NCI-H2196 treated with DMSO at 0.1 percent for 48 hours (cell line): ENCODE measurements around the gene TAPBPL.

ENCODE experiments used
- DNase-seq: peaks from one replicate; lab custom pipeline; 2025; ENCODE audit not compliant: unreplicated experiment; lab: John Stamatoyannopoulos, UW

TAPBPL gene

GRCh38 chr12:6435961-6436715 lies 15.7 kb upstream of the TAPBPL start:
- DNase-seq, result no peak

DNA sequence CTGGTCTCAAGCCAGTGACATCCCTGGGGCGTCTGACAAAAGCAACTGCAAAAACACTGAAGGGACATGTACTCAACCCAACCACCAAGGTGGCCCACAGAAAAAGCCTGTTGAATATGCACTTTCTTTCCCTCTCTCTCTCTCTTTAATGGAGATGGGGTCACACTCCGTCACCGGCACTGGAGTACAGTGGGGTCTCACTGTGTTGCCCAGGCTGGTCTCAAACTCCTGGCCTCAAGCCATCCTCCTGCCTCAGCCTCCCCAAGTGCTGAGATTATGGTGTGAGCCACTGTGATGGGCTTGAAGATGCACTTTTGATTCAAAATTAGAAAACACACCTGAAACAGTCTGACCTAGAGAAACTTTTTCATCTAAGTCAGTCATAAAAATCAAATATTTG lies 14.3 kb upstream of the TAPBPL start:
- DNase-seq, result no peak

DNA sequence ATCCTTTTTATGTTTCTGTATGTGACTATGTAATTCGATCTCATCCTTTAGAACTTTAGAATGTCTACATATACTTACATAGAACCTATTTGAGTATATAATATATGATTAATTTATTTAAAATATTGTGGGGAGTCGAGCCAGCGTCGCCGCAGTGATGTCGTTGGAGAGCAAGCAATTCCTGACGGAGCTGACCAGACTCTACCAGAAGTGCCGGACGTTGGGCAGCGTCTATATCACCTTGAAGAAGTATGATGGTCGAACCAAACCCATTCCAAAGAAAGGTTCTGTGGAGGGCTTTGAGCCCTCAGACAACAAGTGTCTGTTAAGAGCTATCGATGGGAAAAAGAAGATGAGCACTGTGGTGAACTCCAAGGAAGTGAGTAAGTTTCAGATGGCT lies 13.5 kb upstream of the TAPBPL start:
- no peak for DNase-seq

- DNase-seq, result no peak
Observed at GRCh38 chr12:6440391-6440790, 11.5 kb upstream of the TAPBPL start.

- DNase-seq, result no peak
Observed at GRCh38 chr12:6442836-6443235, 9.0 kb upstream of the TAPBPL start.

GRCh38 chr12:6443361-6443983 lies 8.4 kb upstream of the TAPBPL start:
- DNase-seq, result no peak

GRCh38 chr12:6444031-6444430 lies 7.8 kb upstream of the TAPBPL start:
- no peak for DNase-seq

DNA sequence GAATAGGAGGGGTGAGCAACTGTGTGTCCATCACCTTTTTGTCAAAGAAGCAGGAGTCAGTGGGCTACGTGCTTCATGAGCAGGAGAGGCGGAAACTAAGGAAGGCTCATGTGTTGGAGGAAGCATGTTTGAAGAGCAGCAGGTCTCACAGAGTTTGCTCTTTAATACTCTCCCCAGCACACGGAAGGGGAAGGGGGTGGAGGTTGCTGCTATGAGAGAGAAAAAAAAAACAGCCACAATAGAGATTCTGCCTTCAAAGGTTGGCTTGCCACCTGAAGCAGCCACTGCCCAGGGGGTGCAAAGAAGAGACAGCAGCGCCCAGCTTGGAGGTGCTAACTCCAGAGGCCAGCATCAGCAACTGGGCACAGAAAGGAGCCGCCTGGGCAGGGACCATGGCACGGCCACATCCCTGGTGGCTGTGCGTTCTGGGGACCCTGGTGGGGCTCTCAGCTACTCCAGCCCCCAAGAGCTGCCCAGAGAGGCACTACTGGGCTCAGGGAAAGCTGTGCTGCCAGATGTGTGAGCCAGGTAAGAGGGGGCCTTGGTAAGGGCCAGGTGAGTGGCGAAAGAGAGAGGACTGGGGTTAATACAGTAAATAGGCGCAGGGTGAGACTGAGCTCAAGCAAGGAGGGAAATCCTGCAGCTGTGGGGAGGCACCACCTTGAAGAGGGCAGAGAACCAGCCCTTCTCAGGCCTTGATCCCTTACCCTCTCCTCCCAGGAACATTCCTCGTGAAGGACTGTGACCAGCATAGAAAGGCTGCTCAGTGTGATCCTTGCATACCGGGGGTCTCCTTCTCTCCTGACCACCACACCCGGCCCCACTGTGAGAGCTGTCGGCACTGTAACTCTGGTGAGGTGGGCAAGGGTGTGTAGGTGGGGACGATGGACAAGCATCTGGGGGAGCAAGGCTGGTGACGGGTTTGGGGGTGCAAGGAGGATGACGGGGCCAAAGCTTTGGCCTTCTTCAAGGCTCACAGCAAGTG lies 6.8 kb upstream of the TAPBPL start, which contains the start of gene CD27:
CD27 (plus strand) TSS at position 252 of the 985 bp plus-strand sequence; CDS start at position 393, 141 bp downstream.
- no peak for DNase-seq

- no peak for DNase-seq
Observed at GRCh38 chr12:6450091-6450868, 1.6 kb upstream of the TAPBPL start.

DNA sequence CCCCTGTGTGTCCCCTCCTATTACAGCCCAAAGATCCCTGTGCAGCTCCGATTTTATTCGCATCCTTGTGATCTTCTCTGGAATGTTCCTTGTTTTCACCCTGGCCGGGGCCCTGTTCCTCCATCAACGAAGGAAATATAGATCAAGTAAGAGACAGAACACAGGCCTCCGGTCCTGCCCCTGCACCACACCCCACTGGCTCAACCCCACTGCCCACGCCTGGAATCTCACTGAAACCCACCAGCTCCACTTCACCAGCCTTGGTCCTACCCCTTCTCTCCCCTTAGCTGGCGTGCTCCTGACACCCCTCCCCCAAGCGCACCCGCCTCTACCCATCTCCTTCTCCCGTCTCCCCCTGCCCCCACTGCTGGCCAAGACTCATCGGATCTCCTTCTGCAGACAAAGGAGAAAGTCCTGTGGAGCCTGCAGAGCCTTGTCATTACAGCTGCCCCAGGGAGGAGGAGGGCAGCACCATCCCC lies 934 bp upstream of the TAPBPL start:
- DNase-seq, result no peak

GRCh38 chr12:6452245-6452943 lies 552 bp downstream of the TAPBPL start:
- no peak for DNase-seq

GRCh38 chr12:6452944-6453630 lies 1.2 kb downstream of the TAPBPL start:
- no peak for DNase-seq

GRCh38 chr12:6457220-6457945 lies 5.5 kb downstream of the TAPBPL start:
- no peak for DNase-seq

- no peak for DNase-seq
Observed at GRCh38 chr12:6458281-6459003, 6.6 kb downstream of the TAPBPL start.

DNA sequence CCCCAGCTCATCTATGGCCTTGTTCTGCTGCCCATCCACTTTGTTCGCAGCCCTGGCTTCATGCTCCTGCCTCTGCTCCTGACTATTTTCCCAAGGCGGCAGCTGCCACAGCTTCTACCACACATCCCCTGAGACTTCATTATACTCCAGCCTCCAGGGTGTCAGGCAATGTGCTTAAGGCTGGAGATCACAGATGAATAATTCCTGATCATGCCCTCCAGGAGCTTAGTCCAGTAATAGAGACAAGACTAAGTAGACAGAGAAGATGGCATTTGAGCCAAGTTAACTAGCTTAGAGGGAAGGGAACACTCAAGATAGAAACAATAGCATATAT lies 7.1 kb downstream of the TAPBPL start:
- DNase-seq, result no peak

DNA sequence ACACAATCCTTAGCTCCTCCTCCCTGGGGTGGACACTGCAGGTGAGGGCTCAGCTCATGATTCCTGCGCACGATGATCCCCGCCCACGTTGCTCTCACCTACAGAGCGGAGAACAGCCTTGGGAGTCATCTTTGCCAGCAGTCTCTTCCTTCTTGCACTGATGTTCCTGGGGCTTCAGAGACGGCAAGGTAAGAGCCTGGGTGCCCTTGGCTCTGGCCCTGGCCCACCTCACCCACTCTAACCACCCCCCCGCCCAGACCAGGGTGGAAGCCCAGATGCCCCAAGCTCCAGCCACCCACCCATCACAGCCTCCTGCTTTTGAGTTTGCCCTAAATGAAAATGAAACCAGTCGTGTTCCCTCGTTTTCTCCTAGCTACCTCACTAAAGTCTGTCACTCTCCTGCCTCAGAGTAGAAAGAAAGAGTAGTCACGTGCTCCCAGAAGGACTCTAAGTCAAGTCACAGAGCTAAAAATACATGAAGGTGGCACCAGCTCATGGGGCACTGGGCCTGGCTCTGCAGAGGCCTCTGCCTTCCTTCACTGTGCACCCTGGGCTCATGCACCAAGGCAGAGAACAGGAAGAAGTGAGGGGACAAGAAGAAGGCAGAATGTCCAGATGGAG lies 9.0 kb downstream of the TAPBPL start:
- DNase-seq, result no peak

DNA sequence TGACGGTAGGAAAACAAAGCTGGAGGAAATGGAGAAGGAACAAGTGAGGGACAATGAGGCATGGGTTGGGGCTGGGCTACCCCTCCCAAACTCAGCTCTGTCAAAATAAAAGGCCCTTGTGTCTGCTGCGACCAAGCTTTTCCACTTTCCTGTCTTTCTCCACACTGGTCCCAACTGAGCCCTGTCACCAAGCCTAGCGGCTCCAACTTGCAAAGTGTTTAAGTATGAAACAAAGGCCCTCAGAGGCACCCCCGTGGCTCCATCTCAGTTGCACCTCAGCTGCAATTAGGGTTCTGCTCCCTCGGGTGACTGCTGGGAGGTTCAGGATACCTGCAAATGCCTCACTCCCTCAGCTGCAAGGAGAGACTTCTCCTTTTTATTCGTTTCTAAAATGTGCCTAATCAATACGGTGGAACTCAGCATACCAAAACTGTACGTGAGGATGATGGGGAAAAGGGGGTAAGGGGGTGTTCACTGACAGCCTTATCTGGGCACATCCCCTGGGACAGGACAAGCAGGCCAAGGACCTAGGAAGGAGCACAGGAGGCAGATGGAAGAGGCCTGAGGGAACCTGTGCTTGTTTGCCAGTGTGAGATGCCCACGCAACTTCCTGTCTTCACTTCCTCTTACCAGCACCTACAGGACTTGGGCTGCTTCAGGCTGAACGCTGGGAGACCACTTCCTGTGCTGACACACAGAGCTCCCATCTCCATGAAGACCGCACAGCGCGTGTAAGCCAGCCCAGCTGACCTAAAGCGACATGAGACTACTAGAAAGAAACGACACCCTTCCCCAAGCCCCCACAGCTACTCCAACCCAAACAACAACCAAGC lies 9.8 kb downstream of the TAPBPL start:
- DNase-seq, result no peak
